K562 (cell line): ENCODE measurements around the gene TNFAIP8L2. TPM values are rescaled to one million over a fixed set of nuclear protein-coding genes. Genes with fewer than 3 reads are reported as not detected.
A peak's percentile ranks its signal among the peaks of the same experiment; 100 is the strongest.

ENCODE experiments used
- ADNP ChIP-seq: fragments of 200-800 bp; sonication (Bioruptor generic); IDR thresholded peaks from 2 replicates; pipeline ENCODE4 v1.6.1; 2016; ENCODE audit warnings: missing genetic modification characterization, missing compliant biosample characterization
- COPS2 ChIP-seq: fragments of 450-650 bp; conservative IDR thresholded peaks from 2 replicates; pipeline ENCODE4 v1.6.1; 2016; ENCODE audit warnings: mild to moderate bottlenecking, moderate library complexity
- EP400 ChIP-seq: fragments of 450-650 bp; IDR thresholded peaks from 2 replicates; pipeline ENCODE4 v1.6.1; 2017; ENCODE audit warnings: antibody characterized with exemption, mild to moderate bottlenecking, moderate library complexity
- ESRRA ChIP-seq: fragments of 450-650 bp; IDR thresholded peaks from 2 replicates; pipeline ENCODE4 v1.6.1; 2014; ENCODE audit warnings: low read depth, mild to moderate bottlenecking, moderate library complexity, borderline replicate concordance
- FOXM1 ChIP-seq, 2 experiments: fragments of 450-650 bp in 1 of 2; sonication (generic) in 1 of 2; formaldehyde crosslinking in 1 of 2; IDR thresholded peaks; 2 replicates each; pipeline versions ENCODE4 v1.6.1 to v1.9.0; 2017 to 2022; ENCODE audit warnings: low read depth in 2 of 2, mild to moderate bottlenecking in 2 of 2, missing genetic modification reagents in 1 of 2, moderate library complexity in 1 of 2
- GTF2A2 ChIP-seq: IDR thresholded peaks from 2 replicates; pipeline ENCODE4 v1.6.1; 2016; ENCODE audit warnings: mild to moderate bottlenecking, missing genetic modification characterization, missing compliant biosample characterization
- IRF2 ChIP-seq: sonication (generic); formaldehyde crosslinking; IDR thresholded peaks from 2 replicates; pipeline ENCODE4 v1.8.1; 2022; ENCODE audit warnings: mild to moderate bottlenecking, missing genetic modification reagents
- KAT2B ChIP-seq: IDR thresholded peaks from one replicate; pipeline ENCODE4 v1.6.1; 2012; ENCODE audit warnings: low read depth, mild to moderate bottlenecking, control low read depth, inconsistent platforms, low read length, moderate library complexity
- LCOR ChIP-seq: sonication (generic); formaldehyde crosslinking; IDR thresholded peaks from 2 replicates; pipeline ENCODE4 v1.8.0; 2022; ENCODE audit warnings: mild to moderate bottlenecking, missing genetic modification reagents
- MECOM ChIP-seq: fragments of 250-450 bp; sonication (Bioruptor Pico); IDR thresholded peaks from 2 replicates; pipeline ENCODE4 v1.8.0; 2022; ENCODE audit warnings: inconsistent platforms
- MEIS2 ChIP-seq: fragments of 450-650 bp; IDR thresholded peaks from 2 replicates; pipeline ENCODE4 v1.6.1; 2014; ENCODE audit warnings: mild to moderate bottlenecking; ENCODE audit not compliant: partially characterized antibody
- NBN ChIP-seq: fragments of 450-650 bp; IDR thresholded peaks from 2 replicates; pipeline ENCODE4 v1.6.1; 2016; ENCODE audit warnings: low read depth, mild to moderate bottlenecking
- NCOA2 ChIP-seq, 2 experiments: fragments of 450-650 bp; IDR thresholded peaks; 2 replicates each; pipeline ENCODE4 v1.6.1; 2018; ENCODE audit warnings: mild to moderate bottlenecking in 2 of 2, moderate library complexity in 1 of 2; ENCODE audit not compliant: partially characterized antibody in 2 of 2
- RBM14 ChIP-seq: fragments of 200-400 bp; formaldehyde crosslinking; IDR thresholded peaks from 2 replicates; pipeline ENCODE4 v1.6.1; 2018; ENCODE audit warnings: low read depth, mild to moderate bottlenecking, low read length, moderate library complexity, borderline replicate concordance; ENCODE audit not compliant: insufficient read depth
- RBM39 ChIP-seq: fragments of 200-400 bp; formaldehyde crosslinking; optimal IDR thresholded peaks from 2 replicates; pipeline ENCODE3; 2018; ENCODE audit warnings: low read depth, low read length
- TAL1 ChIP-seq: fragments of 450-650 bp; IDR thresholded peaks from 2 replicates; pipeline ENCODE4 v1.6.1; 2016; ENCODE audit warnings: mild to moderate bottlenecking
- TEAD4 ChIP-seq, 2 experiments: sonication (generic) in 1 of 2; formaldehyde crosslinking in 1 of 2; IDR thresholded peaks; 2 replicates each; pipeline versions ENCODE4 v1.6.1 to v1.8.0; 2012 to 2022; ENCODE audit warnings: borderline replicate concordance in 1 of 2, inconsistent platforms in 1 of 2, low read length in 1 of 2, mild to moderate bottlenecking in 1 of 2, missing genetic modification reagents in 1 of 2
- ZBTB1 ChIP-seq: sonication (generic); formaldehyde crosslinking; IDR thresholded peaks from 2 replicates; pipeline ENCODE4 v1.8.1; 2023; ENCODE audit warnings: missing genetic modification reagents, low read depth, mild to moderate bottlenecking, borderline replicate concordance
- ZC3H11A ChIP-seq: IDR thresholded peaks from 2 replicates; pipeline ENCODE4 v1.6.1; 2012; ENCODE audit warnings: low read depth, low read length, improper control_type of control experiment
- ZC3H8 ChIP-seq: fragments of 450-650 bp; IDR thresholded peaks from 2 replicates; pipeline ENCODE4 v1.6.1; 2017
- ZNF224 ChIP-seq: sonication (generic); formaldehyde crosslinking; IDR thresholded peaks from 2 replicates; pipeline ENCODE4 v1.8.0; 2022; ENCODE audit warnings: mild to moderate bottlenecking, missing genetic modification reagents
- ZNF764 ChIP-seq: fragments of 250-450 bp; sonication (Bioruptor Pico); IDR thresholded peaks from 2 replicates; pipeline ENCODE4 v1.4.0; 2020; ENCODE audit warnings: low read depth, mild to moderate bottlenecking, moderate library complexity
- polyA plus RNA-seq, 8 experiments: library from polyadenylated mRNA; depleted of rRNA in 4 of 8; stranded (reverse) in 5 of 8; unstranded in 3 of 8; fragments of >200 nt; fragmentation: Nextera tagmentation in 2 of 8; fragmentation: Illumina TruSeq in 1 of 8; extraction: Ambion mirVana in 2 of 8; extraction: Trizol in 1 of 8; gene quantifications; 2 replicates each; pipeline versions ENCODE4 v1.2.1 to v1.2.3, GENCODE V29; 2011 to 2014; ENCODE audit warnings: inconsistent platforms in 1 of 8, missing spikeins in 1 of 8
- total RNA-seq, 7 experiments: library from RNA; depleted of rRNA in 6 of 7; stranded (reverse); fragments of >200 nt in 6 of 7; fragmentation: Illumina TruSeq in 2 of 7; extraction: Trizol in 2 of 7; gene quantifications; 2 replicates each; pipeline versions ENCODE4 v1.2.1 to v1.2.3, GENCODE V29; 2011 to 2021; ENCODE audit warnings: low replicate concordance in 1 of 7
- TF ChIP-seq, protein P1 (sequence below): IDR thresholded peaks from 2 replicates; pipeline ENCODE4 v1.6.1; 2011; ENCODE audit not compliant: insufficient read length; ENCODE audit errors: extremely low read depth
- TF ChIP-seq, protein P2 (sequence below): fragments of 250-450 bp; sonication (Bioruptor Pico); IDR thresholded peaks from 2 replicates; pipeline ENCODE4 v1.8.0; 2021; ENCODE audit warnings: moderate library complexity, mild to moderate bottlenecking, inconsistent platforms
- TF ChIP-seq, protein P3 (sequence below): sonication (generic); formaldehyde crosslinking; IDR thresholded peaks from 2 replicates; pipeline ENCODE4 v1.8.0; 2022; ENCODE audit warnings: mild to moderate bottlenecking, missing genetic modification reagents
- TF ChIP-seq, protein P4 (sequence below): sonication (generic); formaldehyde crosslinking; IDR thresholded peaks from 2 replicates; pipeline ENCODE4 v1.9.0; 2022; ENCODE audit warnings: mild to moderate bottlenecking, missing genetic modification reagents

Gene TNFAIP8L2
- total and polyA plus RNA-seq, 9 of the 15 experiments (the other 6 are each of a cell fraction or from before 2014, with no cell fraction given): 0.05 to 1.7 (median 0.52) TPM

DNA sequence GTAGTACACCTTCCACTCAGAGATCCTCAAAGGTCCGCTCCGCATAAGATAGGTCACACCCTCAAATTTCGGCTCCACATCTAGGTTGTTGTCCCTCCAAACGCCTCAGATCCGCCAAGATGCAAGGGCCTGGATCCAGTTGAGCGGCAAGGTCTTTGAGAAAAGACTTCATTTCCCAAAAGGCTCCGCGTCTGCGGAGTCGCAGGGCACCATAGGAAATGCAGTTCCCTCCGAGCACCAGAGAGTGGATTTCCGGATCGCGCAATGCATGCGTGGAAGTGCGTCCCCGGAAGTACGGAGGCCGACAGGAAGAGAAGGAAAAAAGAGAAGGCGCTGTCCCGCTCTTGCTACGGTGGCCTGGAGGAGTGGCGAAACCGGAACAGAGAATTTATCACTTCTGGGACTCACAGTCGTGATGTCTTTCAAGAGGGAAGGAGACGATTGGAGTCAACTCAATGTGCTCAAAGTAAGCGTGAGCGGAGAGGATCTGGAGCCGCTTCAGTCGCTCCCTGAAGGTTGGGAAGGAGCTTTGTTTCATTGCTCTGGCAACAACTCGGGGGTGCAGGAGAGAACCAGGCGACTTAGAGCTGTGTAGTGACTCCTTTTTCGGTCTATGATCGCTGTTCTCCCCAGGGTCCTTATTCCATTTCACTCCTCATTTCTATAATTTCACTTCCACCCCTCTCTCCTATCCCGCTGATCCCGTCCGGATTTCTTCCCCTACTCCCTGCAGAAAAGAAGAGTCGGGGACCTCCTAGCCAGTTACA lies 9.5 kb downstream of the TNFAIP8L2 start, which contains the start of the genes LYSMD1 and SCNM1 (continued):
- TF ChIP-seq ESRRA: peak; percentile 53
- TF ChIP-seq COPS2: no peak
- TF ChIP-seq, protein P1, sequence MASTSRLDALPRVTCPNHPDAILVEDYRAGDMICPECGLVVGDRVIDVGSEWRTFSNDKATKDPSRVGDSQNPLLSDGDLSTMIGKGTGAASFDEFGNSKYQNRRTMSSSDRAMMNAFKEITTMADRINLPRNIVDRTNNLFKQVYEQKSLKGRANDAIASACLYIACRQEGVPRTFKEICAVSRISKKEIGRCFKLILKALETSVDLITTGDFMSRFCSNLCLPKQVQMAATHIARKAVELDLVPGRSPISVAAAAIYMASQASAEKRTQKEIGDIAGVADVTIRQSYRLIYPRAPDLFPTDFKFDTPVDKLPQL: no peak
- TF ChIP-seq ZNF764 (CRISPR knock-in tag): no peak
- TF ChIP-seq ZNF224 (CRISPR knock-in tag): no peak
- no peak for TF ChIP-seq NBN
- TF ChIP-seq, protein P2, sequence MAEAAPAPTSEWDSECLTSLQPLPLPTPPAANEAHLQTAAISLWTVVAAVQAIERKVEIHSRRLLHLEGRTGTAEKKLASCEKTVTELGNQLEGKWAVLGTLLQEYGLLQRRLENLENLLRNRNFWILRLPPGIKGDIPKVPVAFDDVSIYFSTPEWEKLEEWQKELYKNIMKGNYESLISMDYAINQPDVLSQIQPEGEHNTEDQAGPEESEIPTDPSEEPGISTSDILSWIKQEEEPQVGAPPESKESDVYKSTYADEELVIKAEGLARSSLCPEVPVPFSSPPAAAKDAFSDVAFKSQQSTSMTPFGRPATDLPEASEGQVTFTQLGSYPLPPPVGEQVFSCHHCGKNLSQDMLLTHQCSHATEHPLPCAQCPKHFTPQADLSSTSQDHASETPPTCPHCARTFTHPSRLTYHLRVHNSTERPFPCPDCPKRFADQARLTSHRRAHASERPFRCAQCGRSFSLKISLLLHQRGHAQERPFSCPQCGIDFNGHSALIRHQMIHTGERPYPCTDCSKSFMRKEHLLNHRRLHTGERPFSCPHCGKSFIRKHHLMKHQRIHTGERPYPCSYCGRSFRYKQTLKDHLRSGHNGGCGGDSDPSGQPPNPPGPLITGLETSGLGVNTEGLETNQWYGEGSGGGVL: no peak
- no peak for TF ChIP-seq ZC3H8
- TF ChIP-seq TEAD4 (IDR thresholded peaks at IDR 0.05; ENCODE audit: low read length): peak; percentile 58; the same call in 1 of the 2 replicates
- no peak for TF ChIP-seq TEAD4 (CRISPR knock-in tag; IDR thresholded peaks at IDR 0.05; ENCODE audit: borderline replicate concordance)
- TF ChIP-seq MECOM (CRISPR knock-in tag): no peak
- no peak for TF ChIP-seq KAT2B
- TF ChIP-seq, protein P3, sequence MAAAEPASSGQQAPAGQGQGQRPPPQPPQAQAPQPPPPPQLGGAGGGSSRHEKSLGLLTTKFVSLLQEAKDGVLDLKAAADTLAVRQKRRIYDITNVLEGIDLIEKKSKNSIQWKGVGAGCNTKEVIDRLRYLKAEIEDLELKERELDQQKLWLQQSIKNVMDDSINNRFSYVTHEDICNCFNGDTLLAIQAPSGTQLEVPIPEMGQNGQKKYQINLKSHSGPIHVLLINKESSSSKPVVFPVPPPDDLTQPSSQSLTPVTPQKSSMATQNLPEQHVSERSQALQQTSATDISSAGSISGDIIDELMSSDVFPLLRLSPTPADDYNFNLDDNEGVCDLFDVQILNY (CRISPR knock-in tag): no peak
- TF ChIP-seq LCOR (CRISPR knock-in tag): no peak; the same call in none of the 2 replicates
- TF ChIP-seq EP400: peak; percentile 84
- peak in 1 of 2 experiments; percentile 97 for TF ChIP-seq NCOA2 (IDR thresholded peaks at IDR 0.05; ENCODE audit: partially characterized antibody in 2 of 2)
- TF ChIP-seq FOXM1 (IDR thresholded peaks at IDR 0.05; ENCODE audit: low read depth): peak; percentile 65
- no peak for TF ChIP-seq FOXM1 (CRISPR knock-in tag; IDR thresholded peaks at IDR 0.05; ENCODE audit: low read depth)
- TF ChIP-seq ZBTB1 (CRISPR knock-in tag): no peak
- TF ChIP-seq MEIS2: peak; percentile 57
- TF ChIP-seq RBM39: peak; percentile 83
- TF ChIP-seq RBM14: no peak
- 0 out of 2 replicates have a peak, but pooled peaks have one; percentile 3 for TF ChIP-seq TAL1
- TF ChIP-seq ZC3H11A: no peak
- TF ChIP-seq, protein P4, sequence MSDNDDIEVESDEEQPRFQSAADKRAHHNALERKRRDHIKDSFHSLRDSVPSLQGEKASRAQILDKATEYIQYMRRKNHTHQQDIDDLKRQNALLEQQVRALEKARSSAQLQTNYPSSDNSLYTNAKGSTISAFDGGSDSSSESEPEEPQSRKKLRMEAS (CRISPR knock-in tag): peak; percentile 75
- TF ChIP-seq GTF2A2: no peak
- TF ChIP-seq ADNP (tag): no peak
- TF ChIP-seq IRF2 (CRISPR knock-in tag): no peak
